Mesendoderm (in vitro differentiated cells): ENCODE data around the gene CEP89.

Experiments
- DNase-seq: peaks from one replicate; pipeline ENCODE4 v3.0.0; 2013
- H2AK5ac ChIP-seq: 2 replicates; pipeline ENCODE4 v1.6.1; 2013; ENCODE audit warnings: low read length, inconsistent platforms
- H2BK120ac ChIP-seq: 2 replicates; pipeline ENCODE4 v1.6.1; 2013; ENCODE audit warnings: low read depth, mild to moderate bottlenecking, low read length, moderate library complexity, mixed read lengths
- H2BK15ac ChIP-seq: replicated peaks from 2 replicates; pipeline ENCODE4 v1.6.1; 2013; ENCODE audit warnings: low read depth, mild to moderate bottlenecking, moderate library complexity
- H2BK5ac ChIP-seq: 2 replicates; pipeline ENCODE4 v1.6.1; 2013; ENCODE audit warnings: low read length, inconsistent platforms
- H3K18ac ChIP-seq: 2 replicates; pipeline ENCODE4 v1.6.1; 2013; ENCODE audit warnings: mild to moderate bottlenecking, low read length, mixed read lengths
- H3K23ac ChIP-seq: one replicate; pipeline ENCODE4 v1.6.1; 2013; ENCODE audit warnings: low read length
- H3K27ac ChIP-seq: 2 replicates; pipeline ENCODE4 v1.5.1; 2013; ENCODE audit warnings: low read depth, mild to moderate bottlenecking, inconsistent platforms, low read length, moderate library complexity
- H3K27me3 ChIP-seq: 2 replicates; pipeline ENCODE4 v1.6.1; 2013; ENCODE audit warnings: low read length, control low read depth, mild to moderate bottlenecking, inconsistent platforms; ENCODE audit not compliant: insufficient read depth, poor library complexity
- H3K36me3 ChIP-seq: 2 replicates; pipeline ENCODE4 v1.6.1; 2013; ENCODE audit warnings: low read length, inconsistent platforms; ENCODE audit not compliant: control insufficient read depth, insufficient read depth
- H3K4ac ChIP-seq: one replicate; pipeline ENCODE4 v1.6.1; 2013; ENCODE audit warnings: low read depth, mild to moderate bottlenecking, low read length, moderate library complexity
- H3K4me1 ChIP-seq: 2 replicates; pipeline ENCODE4 v1.6.1; 2013; ENCODE audit warnings: low read depth, low read length, inconsistent platforms; ENCODE audit not compliant: control insufficient read depth
- H3K4me2 ChIP-seq: 2 replicates; pipeline ENCODE4 v1.6.1; 2013; ENCODE audit warnings: low read length
- H3K4me3 ChIP-seq: 2 replicates; pipeline ENCODE4 v1.5.1; 2013; ENCODE audit warnings: mild to moderate bottlenecking, low read length
- H3K56ac ChIP-seq: one replicate; pipeline ENCODE4 v1.6.1; 2013; ENCODE audit warnings: low read length
- H3K79me1 ChIP-seq: 2 replicates; pipeline ENCODE4 v1.6.1; 2013; ENCODE audit warnings: low read length, inconsistent platforms
- H3K79me2 ChIP-seq: 2 replicates; pipeline ENCODE4 v1.6.1; 2013; ENCODE audit warnings: mild to moderate bottlenecking, low read length; ENCODE audit not compliant: control insufficient read depth, insufficient read depth
- H3K9ac ChIP-seq: 2 replicates; pipeline ENCODE4 v1.6.1; 2013; ENCODE audit warnings: low read length, inconsistent platforms
- H4K5ac ChIP-seq: one replicate; pipeline ENCODE4 v1.6.1; 2013; ENCODE audit warnings: low read length
- H4K8ac ChIP-seq: one replicate; pipeline ENCODE4 v1.6.1; 2013; ENCODE audit warnings: low read depth, mild to moderate bottlenecking, control low read depth, low read length, moderate library complexity
- WGBS: extraction: QIAGEN DNeasy Blood & Tissue Kit; methylation state at CpG from one replicate; pipeline ENCODE4 v1.1.7; 2013; ENCODE audit warnings: low lambda C conversion rate, missing lambda C conversion rate; ENCODE audit not compliant: insufficient coverage; ENCODE audit errors: extremely low coverage; 5-methylcytosine and 5-hydroxymethylcytosine counted together

Gene CEP89

GRCh38 chr19:32864318-32865007 is 107.3 kb downstream of the CEP89 start:
- Histone ChIP-seq H4K8ac (no peak overlapping the region), H2BK15ac (no peak overlapping the region), H3K4me3 (no peak overlapping the region), H3K4ac (no peak overlapping the region), H2AK5ac (no peak overlapping the region), H3K23ac (no peak overlapping the region), H4K5ac (no peak overlapping the region), H3K56ac (no peak overlapping the region), H3K79me1 (no peaks in the 10 kb centered on the region), H3K18ac (no peak overlapping the region), H3K4me2 (no peak overlapping the region), H2BK5ac (no peak overlapping the region), H2BK120ac (no peak overlapping the region), H3K27ac (no peak overlapping the region), H3K36me3 (no peaks in the 10 kb centered on the region), H3K79me2 (no peaks in the 10 kb centered on the region), H3K9ac (no peak overlapping the region), H3K4me1 (no peaks in the 10 kb centered on the region), H3K27me3 (no peaks in the 10 kb centered on the region)
- no peak for DNase-seq
- no CpG with 5 or more reads among the region's 35 CpGs for WGBS

DNA sequence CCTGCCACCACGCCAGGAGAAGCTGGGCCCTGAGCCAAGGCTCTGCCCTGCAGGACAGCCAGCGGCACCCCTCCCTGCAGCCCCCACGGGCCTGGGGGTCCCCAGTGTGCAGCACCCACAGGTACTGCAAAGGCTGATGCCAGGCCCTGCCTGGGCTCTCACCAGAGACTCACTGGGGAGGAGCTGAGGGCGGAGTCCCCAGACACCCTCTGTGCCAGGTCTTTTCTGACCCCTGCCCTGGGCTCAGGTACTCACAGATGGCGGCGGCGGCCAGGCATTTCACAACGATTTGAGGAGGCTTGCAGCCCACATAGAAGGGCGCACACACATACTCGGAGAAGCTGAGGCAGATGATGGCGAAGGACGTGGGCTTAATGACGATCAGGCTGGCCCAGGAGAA is 107.9 kb downstream of the CEP89 start:
- Histone ChIP-seq H3K27me3 (no peaks in the 10 kb centered on the region), H2BK15ac (no peak overlapping the region), H3K79me1 (no peaks in the 10 kb centered on the region), H2AK5ac (no peak overlapping the region), H3K9ac (no peak overlapping the region), H3K27ac (no peak overlapping the region), H3K36me3 (no peaks in the 10 kb centered on the region), H3K79me2 (no peaks in the 10 kb centered on the region), H3K4ac (no peak overlapping the region), H3K4me2 (no peak overlapping the region), H3K56ac (no peak overlapping the region), H2BK120ac (no peak overlapping the region), H3K18ac (no peak overlapping the region), H3K4me1 (no peaks in the 10 kb centered on the region), H4K8ac (no peak overlapping the region), H2BK5ac (no peak overlapping the region), H3K23ac (no peak overlapping the region), H4K5ac (no peak overlapping the region), H3K4me3 (no peak overlapping the region)
- no CpG with 5 or more reads among the region's 13 CpGs for WGBS
- DNase-seq = no peak

DNA sequence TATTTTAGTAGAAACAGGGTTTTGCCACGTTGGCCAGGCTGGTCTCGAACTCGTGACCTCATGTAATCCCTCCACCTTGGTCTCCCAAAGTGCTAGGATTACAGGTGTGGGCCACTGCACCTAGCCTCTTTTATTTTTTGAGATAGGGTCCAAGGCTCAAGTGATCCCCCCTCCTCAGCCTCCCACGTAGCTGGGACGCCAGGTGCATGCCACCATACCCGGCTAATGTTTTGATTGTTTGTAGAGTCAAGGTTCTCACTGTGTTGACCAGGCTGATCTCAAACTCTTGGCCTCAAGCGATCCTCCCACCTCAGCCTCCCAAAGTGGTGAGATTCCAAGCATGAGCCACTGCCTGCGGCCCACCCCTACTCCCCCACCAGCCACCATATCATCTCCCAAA is 108.5 kb downstream of the CEP89 start:
- Histone ChIP-seq H3K79me1 (no peaks in the 10 kb centered on the region), H4K5ac (no peak overlapping the region), H2BK5ac (no peak overlapping the region), H3K4me3 (no peak overlapping the region), H2AK5ac (no peak overlapping the region), H3K4me2 (no peak overlapping the region), H3K36me3 (no peaks in the 10 kb centered on the region), H3K27me3 (no peaks in the 10 kb centered on the region), H3K79me2 (no peaks in the 10 kb centered on the region), H2BK15ac (no peak overlapping the region), H3K18ac (no peak overlapping the region), H3K4ac (no peak overlapping the region), H3K23ac (no peak overlapping the region), H4K8ac (no peak overlapping the region), H3K9ac (no peak overlapping the region), H3K27ac (no peak overlapping the region), H2BK120ac (no peak overlapping the region), H3K56ac (no peak overlapping the region), H3K4me1 (no peaks in the 10 kb centered on the region)
- no peak for DNase-seq
- WGBS = no CpG with 5 or more reads among the region's 8 CpGs

DNA sequence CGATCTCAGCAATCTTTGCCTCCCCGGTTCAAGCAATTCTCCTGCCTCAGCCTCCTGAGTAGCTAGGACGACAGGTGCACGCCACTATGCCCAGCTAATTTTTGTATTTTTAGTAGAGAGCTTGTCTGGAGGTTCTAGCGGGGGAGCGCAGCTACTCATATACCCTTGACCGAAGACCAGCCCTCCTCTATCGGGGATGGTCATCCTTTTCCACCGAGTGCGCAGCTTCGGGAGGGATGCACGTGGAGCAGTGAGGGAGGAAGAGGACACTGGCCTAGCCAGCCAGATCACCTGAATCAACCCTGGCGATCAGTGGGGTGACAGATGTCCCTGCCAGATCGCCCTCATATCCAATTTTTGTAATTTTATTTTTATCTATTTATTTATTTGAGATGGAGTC is 109.0 kb downstream of the CEP89 start:
- Histone ChIP-seq H3K4me1 (no peaks in the 10 kb centered on the region), H3K18ac (no peak overlapping the region), H3K9ac (no peak overlapping the region), H4K8ac (no peak overlapping the region), H3K23ac (no peak overlapping the region), H3K36me3 (no peaks in the 10 kb centered on the region), H3K56ac (no peak overlapping the region), H3K79me1 (no peaks in the 10 kb centered on the region), H3K27ac (no peak overlapping the region), H3K27me3 (no peaks in the 10 kb centered on the region), H3K4me3 (no peak overlapping the region), H3K4me2 (no peak overlapping the region), H3K4ac (no peak overlapping the region), H2AK5ac (no peak overlapping the region), H3K79me2 (no peaks in the 10 kb centered on the region), H2BK120ac (no peak overlapping the region), H4K5ac (no peak overlapping the region), H2BK15ac (no peak overlapping the region), H2BK5ac (no peak overlapping the region)
- no peak for DNase-seq
- WGBS = no CpG with 5 or more reads among the region's 14 CpGs

DNA sequence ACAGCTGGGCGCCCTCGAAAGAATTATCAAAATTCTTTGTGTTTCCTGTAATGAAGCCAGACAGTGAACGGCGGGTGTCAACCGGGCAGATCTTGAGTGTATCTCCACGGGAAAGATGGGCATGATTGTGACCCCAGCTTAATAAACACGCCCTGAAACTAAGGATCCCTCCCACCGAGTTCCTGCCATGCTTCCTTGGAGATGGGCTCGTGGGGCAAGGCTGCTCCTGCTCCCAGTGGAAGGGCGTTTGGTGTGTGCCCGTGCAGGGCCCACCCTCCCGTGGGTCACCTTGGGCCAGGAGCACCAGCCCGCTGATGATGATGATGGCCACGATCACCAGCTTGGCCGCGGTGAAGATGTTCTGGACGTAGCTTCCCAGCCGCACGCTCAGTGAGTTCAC is 109.6 kb downstream of the CEP89 start:
- no peak overlapping the region for H2AK5ac ChIP-seq
- H2BK15ac ChIP-seq = no peak overlapping the region
- H3K23ac ChIP-seq = no peak overlapping the region
- no peaks in the 10 kb centered on the region for H3K79me2 ChIP-seq
- no peak for DNase-seq
- no peak overlapping the region for H2BK120ac ChIP-seq
- no peak overlapping the region for H3K18ac ChIP-seq
- no peak overlapping the region for H3K9ac ChIP-seq
- no peaks in the 10 kb centered on the region for H3K27me3 ChIP-seq
- no peaks in the 10 kb centered on the region for H3K79me1 ChIP-seq
- no peaks in the 10 kb centered on the region for H3K4me1 ChIP-seq
- no peak overlapping the region for H2BK5ac ChIP-seq
- no peak overlapping the region for H4K5ac ChIP-seq
- no CpG with 5 or more reads among the region's 19 CpGs for WGBS
- no peak overlapping the region for H3K4ac ChIP-seq
- no peak overlapping the region for H3K4me3 ChIP-seq
- no peak overlapping the region for H3K27ac ChIP-seq
- H3K4me2 ChIP-seq = no peak overlapping the region
- H4K8ac ChIP-seq = no peak overlapping the region
- no peaks in the 10 kb centered on the region for H3K36me3 ChIP-seq
- no peak overlapping the region for H3K56ac ChIP-seq

- no peak overlapping the region for H3K56ac ChIP-seq
- no peak overlapping the region for H2BK15ac ChIP-seq
- H3K4ac ChIP-seq = no peak overlapping the region
- H2BK120ac ChIP-seq = no peak overlapping the region
- no peak overlapping the region for H3K4me2 ChIP-seq
- H3K18ac ChIP-seq = no peak overlapping the region
- DNase-seq = no peak
- no peaks in the 10 kb centered on the region for H3K36me3 ChIP-seq
- H3K9ac ChIP-seq = no peak overlapping the region
- H3K4me1 ChIP-seq = no peaks in the 10 kb centered on the region
- H3K27ac ChIP-seq = no peak overlapping the region
- no peaks in the 10 kb centered on the region for H3K79me1 ChIP-seq
- no peak overlapping the region for H3K4me3 ChIP-seq
- no CpG with 5 or more reads among the region's 3 CpGs for WGBS
- no peak overlapping the region for H2AK5ac ChIP-seq
- H3K27me3 ChIP-seq = no peaks in the 10 kb centered on the region
- no peaks in the 10 kb centered on the region for H3K79me2 ChIP-seq
- no peak overlapping the region for H4K5ac ChIP-seq
- no peak overlapping the region for H3K23ac ChIP-seq
- no peak overlapping the region for H4K8ac ChIP-seq
- H2BK5ac ChIP-seq = no peak overlapping the region
Measured at GRCh38 chr19:32861596-32861995, 110.2 kb downstream of the CEP89 start.
